DOHH2 (cell line): ENCODE data around the gene KLHL14.

Experiments used
- CTCF ChIP-seq: fragments of 200-600 bp; sonication (generic); IDR thresholded peaks from one replicate; pipeline ENCODE4 v1.5.1; 2014; ENCODE audit warnings: antibody characterized with exemption, mild to moderate bottlenecking, low read depth, low read length; ENCODE audit not compliant: poor library complexity, severe bottlenecking
- EZH2phosphoT487 ChIP-seq: fragments of 200-600 bp; sonication (generic); IDR thresholded peaks from 2 replicates; pipeline ENCODE4 v1.6.1; 2017; ENCODE audit warnings: borderline replicate concordance, mild to moderate bottlenecking, antibody characterized with exemption, low read length, moderate library complexity, mixed read lengths

- TF ChIP-seq CTCF (no peak), EZH2phosphoT487 (no peak)
Measured at GRCh38 chr18:32672398-32672797, 100.4 kb downstream of the KLHL14 start.
